NCI-H1417 (cell line): ENCODE data around the gene SLX4.
"Not testable (repeated sequence)": the region's sequence is repeated elsewhere in the genome, so short reads cannot be mapped to it uniquely, and the experiment has no call there.

Experiments used
- DNase-seq, 3 experiments: peaks; one replicate each; lab custom pipeline; 2025; lab: John Stamatoyannopoulos, UW

SLX4 gene

GRCh38 chr16:3611146-3611975 lies at the start of gene SLX4:
Gene SLX4, minus strand, starts transcription at chr16:3611606. Its CDS starts 2,642 bp downstream, at chr16:3608964.
- DNase-seq: peak; percentile 93 to 99 (median 95)

GRCh38 chr16:3659251-3659650 lies 47.8 kb upstream of the SLX4 start:
- no peak for DNase-seq

- DNase-seq: no peak
Observed at GRCh38 chr16:3656491-3657468, 45.4 kb upstream of the SLX4 start.

- not testable (repeated sequence) for DNase-seq
Observed at GRCh38 chr16:3656160-3656490, 44.7 kb upstream of the SLX4 start.

GRCh38 chr16:3655396-3656159 lies 44.2 kb upstream of the SLX4 start:
- DNase-seq: no peak

GRCh38 chr16:3655030-3655395 lies 43.6 kb upstream of the SLX4 start:
- no peak for DNase-seq

- DNase-seq: peak in 2 of 3 experiments; percentile 25 to 43
Observed at GRCh38 chr16:3654249-3654991, 43.0 kb upstream of the SLX4 start, which contains the start of gene DNASE1. Gene DNASE1, plus strand, starts transcription at chr16:3654691. Its CDS starts 683 bp downstream, at chr16:3655374.

GRCh38 chr16:3652373-3653195 lies 41.2 kb upstream of the SLX4 start:
- peak in 1 of 3 experiments; percentile 10 for DNase-seq

GRCh38 chr16:3651461-3652372 lies 40.3 kb upstream of the SLX4 start:
- DNase-seq: no peak

GRCh38 chr16:3650631-3651265 lies 39.3 kb upstream of the SLX4 start:
- no peak for DNase-seq

GRCh38 chr16:3646348-3646920 lies 35.0 kb upstream of the SLX4 start:
- peak; percentile 22 to 69 (median 61) for DNase-seq

GRCh38 chr16:3645504-3646347 lies 34.3 kb upstream of the SLX4 start:
- peak in 1 of 3 experiments; percentile 61 for DNase-seq

- DNase-seq: no peak
Observed at GRCh38 chr16:3645108-3645503, 33.7 kb upstream of the SLX4 start.

GRCh38 chr16:3643095-3643730 lies 31.8 kb upstream of the SLX4 start:
- no peak for DNase-seq

- no peak for DNase-seq
Observed at GRCh38 chr16:3642397-3643094, 31.1 kb upstream of the SLX4 start.

GRCh38 chr16:3641801-3642396 lies 30.5 kb upstream of the SLX4 start:
- DNase-seq: no peak
